ENCODE measurements around the gene SEMA4G.

- TF ChIP-seq EP300 (conservative IDR thresholded peaks at IDR 0.05; ENCODE audit: poor library complexity, severe bottlenecking) (no peak), POLR2AphosphoS5 (IDR thresholded peaks at IDR 0.05) (no peak)
- TF ChIP-seq, protein P1, sequence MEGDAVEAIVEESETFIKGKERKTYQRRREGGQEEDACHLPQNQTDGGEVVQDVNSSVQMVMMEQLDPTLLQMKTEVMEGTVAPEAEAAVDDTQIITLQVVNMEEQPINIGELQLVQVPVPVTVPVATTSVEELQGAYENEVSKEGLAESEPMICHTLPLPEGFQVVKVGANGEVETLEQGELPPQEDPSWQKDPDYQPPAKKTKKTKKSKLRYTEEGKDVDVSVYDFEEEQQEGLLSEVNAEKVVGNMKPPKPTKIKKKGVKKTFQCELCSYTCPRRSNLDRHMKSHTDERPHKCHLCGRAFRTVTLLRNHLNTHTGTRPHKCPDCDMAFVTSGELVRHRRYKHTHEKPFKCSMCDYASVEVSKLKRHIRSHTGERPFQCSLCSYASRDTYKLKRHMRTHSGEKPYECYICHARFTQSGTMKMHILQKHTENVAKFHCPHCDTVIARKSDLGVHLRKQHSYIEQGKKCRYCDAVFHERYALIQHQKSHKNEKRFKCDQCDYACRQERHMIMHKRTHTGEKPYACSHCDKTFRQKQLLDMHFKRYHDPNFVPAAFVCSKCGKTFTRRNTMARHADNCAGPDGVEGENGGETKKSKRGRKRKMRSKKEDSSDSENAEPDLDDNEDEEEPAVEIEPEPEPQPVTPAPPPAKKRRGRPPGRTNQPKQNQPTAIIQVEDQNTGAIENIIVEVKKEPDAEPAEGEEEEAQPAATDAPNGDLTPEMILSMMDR (IDR thresholded peaks at IDR 0.05; ENCODE audit: poor library complexity, severe bottlenecking) = no peak
Observed at GRCh38 chr10:100968863-100969186, 479 bp upstream of the SEMA4G start.
